ENCODE measurements around the gene KBTBD8. TPM values are rescaled to one million over a fixed set of nuclear protein-coding genes. Genes with fewer than 3 reads are reported as not detected.

KBTBD8 gene
- total and polyA plus RNA-seq, 2 of the 8 experiments (the other 6 are each of a cell fraction or from before 2014, with no cell fraction given) = 3.2 to 23.9 TPM

DNA sequence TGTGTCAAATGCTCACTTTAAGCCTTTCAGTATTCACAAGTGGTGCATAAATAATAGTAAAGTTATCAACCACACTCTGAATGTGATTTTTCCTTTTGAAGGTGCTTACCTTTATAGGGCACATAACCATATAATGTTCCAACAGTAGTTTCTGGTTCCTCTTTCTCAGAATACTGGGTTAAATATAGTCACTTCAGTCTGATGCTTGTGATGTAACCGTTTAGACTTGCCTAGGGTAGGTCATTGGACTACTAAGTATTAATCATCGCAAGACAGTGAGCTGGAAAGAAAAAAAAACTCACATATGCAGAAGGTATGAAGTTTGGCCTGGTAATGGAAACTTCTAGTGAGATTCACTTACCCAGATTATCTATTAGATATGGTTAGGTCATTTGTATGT is 1.9 kb downstream of the KBTBD8 start:
- 96% methylated on average over 2 of the region's 2 CpGs; no CpG with 5 or more reads in 1 of the 2 experiments for WGBS, 2 experiments (ENCODE audit: extremely low coverage in 1 of 2, insufficient coverage in 1 of 2, insufficient read length in 1 of 2, insufficient replicate concordance in 2 of 2, low coverage in 1 of 2, low lambda C conversion rate in 2 of 2, missing lambda C conversion rate in 1 of 2)
- Histone ChIP-seq H2BK5ac (ENCODE audit: low read depth, low read length) (no peak overlapping the region), H3K23me2 (ENCODE audit: low read depth, low read length) (peaks cover 5% of the 10 kb centered on the region), H3K79me1 (ENCODE audit: low read depth, low read length) (peaks cover 3% of the 10 kb centered on the region; the same call in 1 of the 2 replicates), H3K4ac (replicated peaks; ENCODE audit: insufficient read length, low read depth, low read length) (no peak overlapping the region), H3K9ac (replicated peaks in 1 of 4; ENCODE audit: extremely low read depth in 1 of 4, low read depth in 3 of 4, low read length in 3 of 4) (no peak overlapping the region), H3K23ac (ENCODE audit: insufficient read length) (no peak overlapping the region), H2BK20ac (ENCODE audit: low read length) (no peak overlapping the region), H3K9me3 (ENCODE audit: insufficient read depth in 2 of 2, low read depth in 1 of 2, low read length in 1 of 2) (no peaks in the 10 kb centered on the region), H3K27me3 (replicated peaks in 1 of 4; ENCODE audit: control insufficient read depth in 3 of 4, extremely low read depth in 1 of 4, insufficient read depth in 3 of 4, low read length in 3 of 4) (peaks cover 0 to 3% (median 0%) of the 10 kb centered on the region in 4 experiments; a peak in 2 of 7 replicates), H2AFZ (ENCODE audit: low read length) (no peak overlapping the region), H4K5ac (ENCODE audit: insufficient read length, low read depth, low read length) (no peak overlapping the region), H3K4me2 (ENCODE audit: insufficient read depth in 1 of 2, low read depth in 2 of 2, low read length in 2 of 2) (no peak overlapping the region), H4K20me1 (replicated peaks in 1 of 2; ENCODE audit: control insufficient read depth in 1 of 2, insufficient read depth in 2 of 2, low read length in 2 of 2) (peaks cover 0 to 3% of the 10 kb centered on the region in 2 experiments), H4K91ac (replicated peaks; ENCODE audit: insufficient read length, low read length) (no peak overlapping the region), H2BK15ac (ENCODE audit: low read length) (no peak overlapping the region), H3K4me3 (ENCODE audit: extremely low read depth in 1 of 4, insufficient read depth in 2 of 4, low read depth in 3 of 4, low read length in 4 of 4) (no peak overlapping the region), H3K18ac (ENCODE audit: extremely low read depth, low read length) (no peak overlapping the region), H2BK12ac (ENCODE audit: low read depth, low read length) (no peak overlapping the region), H3K4me1 (replicated peaks in 1 of 4; ENCODE audit: control insufficient read depth in 3 of 4, insufficient read depth in 4 of 4, low read length in 3 of 4) (no peaks in the 10 kb centered on the region; a peak in 2 of 7 replicates), H3K56ac (replicated peaks; ENCODE audit: insufficient read length, low read depth, low read length) (no peak overlapping the region), H2BK120ac (replicated peaks; ENCODE audit: low read depth, low read length) (no peak overlapping the region), H3K27ac (ENCODE audit: low read depth, low read length) (no peak overlapping the region), H4K8ac (ENCODE audit: extremely low read depth, insufficient read depth, low read length) (no peak overlapping the region), H2AK5ac (ENCODE audit: low read depth, low read length) (no peak overlapping the region), H3K79me2 (ENCODE audit: control insufficient read depth in 1 of 2, insufficient read depth in 2 of 2, low read length in 2 of 2) (peaks cover 0 to 30% of the 10 kb centered on the region in 2 experiments; a peak in 2 of 4 replicates), H3K36me3 (ENCODE audit: control insufficient read depth in 2 of 4, insufficient read depth in 4 of 4, low read length in 3 of 4) (peaks cover 0 to 18% (median 7%) of the 10 kb centered on the region in 4 experiments; a peak in 5 of 8 replicates), H3K14ac (ENCODE audit: insufficient read length) (no peak overlapping the region)
- ChIA-PET CTCF (ENCODE audit: partially characterized antibody) (interaction anchor here (0.7 to 4.0 kb wide), 5 partner anchors 10 to 204 kb away, joined by 3 to 15 read pairs (median 5); no protein-coding TSS in a partner anchor), POLR2A (ENCODE audit: partially characterized antibody) (interaction anchor here (0.7 kb wide), 1 partner anchor 1758 kb away, joined by 3 read pairs; no protein-coding TSS in a partner anchor)
- DNase-seq (ENCODE audit: low read depth in 1 of 2, low spot score in 2 of 2) (no peak), FAIRE-seq (no peak)
- no peak for TF ChIP-seq HDAC2 (IDR thresholded peaks at IDR 0.05; ENCODE audit: borderline replicate concordance in 1 of 2, low read depth in 2 of 2, low read length in 2 of 2)
- no peak for TF ChIP-seq CHD2 (IDR thresholded peaks at IDR 0.05; ENCODE audit: low read length)
- TF ChIP-seq CREB1 (IDR thresholded peaks at IDR 0.05) = no peak
- no peak for TF ChIP-seq ASH2L (IDR thresholded peaks at IDR 0.05; ENCODE audit: low read length)
- no peak for TF ChIP-seq CEBPB (IDR thresholded peaks at IDR 0.05; ENCODE audit: low read depth, low read length)
- TF ChIP-seq NRF1 (IDR thresholded peaks at IDR 0.05; ENCODE audit: low read depth, low read length) = no peak
- TF ChIP-seq TAF1 (IDR thresholded peaks at IDR 0.05; ENCODE audit: low read depth, low read length) = no peak
- no peak for TF ChIP-seq SP2 (IDR thresholded peaks at IDR 0.05; ENCODE audit: low read length)
- TF ChIP-seq KDM1A (IDR thresholded peaks at IDR 0.05; ENCODE audit: borderline replicate concordance, low read length) = no peak
